ENCODE data around the gene KRT15.

GRCh38 chr17:41464173-41464572 is 54.5 kb downstream of the KRT15 start:
- TF ChIP-seq CTCF (IDR thresholded peaks at IDR 0.05; ENCODE audit: control extremely low read depth in 1 of 3, insufficient read depth in 1 of 3, low read depth in 1 of 3, low read length in 3 of 3) (no peak), SRF (IDR thresholded peaks at IDR 0.05; ENCODE audit: low read depth, low read length) (no peak), CEBPB (IDR thresholded peaks at IDR 0.05; ENCODE audit: low read depth, low read length) (no peak), EP300 (IDR thresholded peaks at IDR 0.05; ENCODE audit: borderline replicate concordance in 1 of 2, low read depth in 2 of 2, low read length in 2 of 2) (no peak), KDM1A (IDR thresholded peaks at IDR 0.05; ENCODE audit: borderline replicate concordance, low read length) (no peak), ATF3 (IDR thresholded peaks at IDR 0.05; ENCODE audit: insufficient read depth, low read depth, low read length) (no peak)
